ACC112 (cell line): ENCODE results near the gene GRAMD4.
"Not testable (repeated sequence)": the region's sequence is repeated elsewhere in the genome, so short reads cannot be mapped to it uniquely, and the experiment has no call there.

Experiments used
- H2AFZ ChIP-seq: fragments of 200-600 bp; sonication (generic); one replicate; pipeline ENCODE4 v1.6.0; 2017; ENCODE audit warnings: antibody characterized with exemption, low read length; ENCODE audit not compliant: unreplicated experiment
- H3K27ac ChIP-seq: fragments of 200-600 bp; sonication (generic); 2 replicates; pipeline ENCODE4 v1.5.1; 2014; ENCODE audit warnings: low read depth, mild to moderate bottlenecking, antibody characterized with exemption, low read length, moderate library complexity
- H3K27me3 ChIP-seq: fragments of 200-600 bp; sonication (generic); 2 replicates; pipeline ENCODE4 v1.6.1; 2014; ENCODE audit warnings: mild to moderate bottlenecking, antibody characterized with exemption, low read length, moderate library complexity, mixed read lengths; ENCODE audit not compliant: insufficient read depth
- H3K36me3 ChIP-seq: fragments of 200-600 bp; sonication (generic); 2 replicates; pipeline ENCODE4 v1.6.1; 2016; ENCODE audit warnings: mild to moderate bottlenecking, antibody characterized with exemption, low read length, moderate library complexity, mixed read lengths; ENCODE audit not compliant: insufficient read depth
- H3K4me1 ChIP-seq: fragments of 200-600 bp; sonication (generic); one replicate; pipeline ENCODE4 v1.6.1; 2016; ENCODE audit warnings: low read length, mixed read lengths; ENCODE audit not compliant: insufficient read depth, unreplicated experiment, control insufficient read depth
- H3K4me3 ChIP-seq: fragments of 200-600 bp; sonication (generic); 2 replicates; pipeline ENCODE4 v1.5.1; 2014; ENCODE audit warnings: mild to moderate bottlenecking, low read depth, low read length
- H3K79me2 ChIP-seq: fragments of 200-600 bp; sonication (generic); one replicate; pipeline ENCODE4 v1.6.0; 2016; ENCODE audit warnings: low read length; ENCODE audit not compliant: control insufficient read depth, unreplicated experiment, insufficient read depth

GRAMD4 gene

DNA sequence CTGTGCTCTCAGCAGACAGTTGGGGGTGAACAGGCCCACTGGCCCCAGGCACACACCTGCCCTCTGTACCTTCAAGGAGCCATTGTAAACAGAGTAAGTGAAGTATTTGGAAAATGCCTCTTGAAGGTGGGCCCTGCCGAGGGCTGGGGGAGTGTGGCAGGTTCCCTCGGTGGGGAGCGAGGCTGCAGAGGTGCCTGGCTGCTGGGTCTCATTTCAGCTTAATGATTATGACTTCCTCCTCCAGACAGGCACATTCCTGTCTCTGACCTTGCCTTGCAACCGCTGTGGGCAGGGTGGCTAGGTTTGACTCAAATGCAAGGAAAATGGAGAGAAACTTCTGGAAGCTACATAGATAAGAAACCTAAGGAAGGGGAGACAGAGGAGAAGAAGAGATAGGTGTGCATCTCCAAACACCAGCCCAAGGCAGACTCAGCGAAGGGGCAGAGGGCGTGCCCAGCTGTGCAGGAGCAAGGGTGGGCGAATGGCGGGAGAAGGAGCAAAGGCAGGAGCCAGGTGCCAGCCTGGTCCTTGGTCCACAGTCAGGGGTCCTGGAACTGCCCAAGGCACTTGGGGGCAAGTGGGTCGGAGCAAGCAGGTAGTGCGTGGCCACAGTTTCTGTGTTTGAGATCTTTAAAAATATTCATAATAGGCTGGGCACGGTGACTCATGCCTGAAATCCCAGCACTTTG is 14.0 kb downstream of the GRAMD4 start:
- Histone ChIP-seq H3K79me2 (no peaks in the 10 kb centered on the region), H3K4me1 (no peaks in the 10 kb centered on the region), H3K27ac (no peak overlapping the region), H3K36me3 (no peaks in the 10 kb centered on the region), H3K27me3 (no peaks in the 10 kb centered on the region), H3K4me3 (no peak overlapping the region), H2AFZ (no peak overlapping the region)

DNA sequence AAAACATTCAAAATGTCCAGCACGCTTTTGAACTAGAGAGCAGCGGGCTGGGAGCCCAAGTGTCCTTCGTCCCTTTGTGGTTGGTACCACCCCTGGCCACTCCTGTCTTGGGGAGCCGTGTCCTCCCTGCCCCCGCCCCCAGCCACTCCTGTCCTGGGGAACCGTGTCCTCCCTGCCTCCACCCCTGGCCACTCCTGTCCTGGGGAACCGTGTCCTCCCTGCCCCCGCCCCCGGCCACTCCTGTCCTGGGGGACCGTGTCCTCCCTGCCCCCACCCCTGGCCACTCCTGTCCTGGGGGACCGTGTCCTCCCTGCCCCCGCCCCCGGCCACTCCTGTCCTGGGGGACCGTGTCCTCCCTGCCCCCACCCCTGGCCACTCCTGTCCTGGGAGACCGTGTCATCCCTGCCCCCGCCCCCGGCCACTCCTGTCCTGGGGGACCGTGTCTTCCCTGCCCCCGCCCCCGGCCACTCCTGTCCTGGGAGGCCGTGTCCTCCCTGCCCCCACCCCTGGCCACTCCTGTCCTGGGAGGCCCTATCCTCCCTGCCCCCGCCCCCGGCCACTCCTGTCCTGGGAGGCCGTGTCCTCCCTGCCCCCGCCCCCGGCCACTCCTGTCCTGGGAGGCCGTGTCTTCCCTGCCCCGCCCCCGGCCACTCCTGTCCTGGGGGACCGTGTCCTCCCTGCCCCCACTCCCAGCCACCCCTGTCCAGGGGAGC is 14.9 kb downstream of the GRAMD4 start:
- not testable (repeated sequence) for H3K27ac ChIP-seq, H3K4me1 ChIP-seq, H3K36me3 ChIP-seq, H2AFZ ChIP-seq, H3K27me3 ChIP-seq, H3K79me2 ChIP-seq, H3K4me3 ChIP-seq

DNA sequence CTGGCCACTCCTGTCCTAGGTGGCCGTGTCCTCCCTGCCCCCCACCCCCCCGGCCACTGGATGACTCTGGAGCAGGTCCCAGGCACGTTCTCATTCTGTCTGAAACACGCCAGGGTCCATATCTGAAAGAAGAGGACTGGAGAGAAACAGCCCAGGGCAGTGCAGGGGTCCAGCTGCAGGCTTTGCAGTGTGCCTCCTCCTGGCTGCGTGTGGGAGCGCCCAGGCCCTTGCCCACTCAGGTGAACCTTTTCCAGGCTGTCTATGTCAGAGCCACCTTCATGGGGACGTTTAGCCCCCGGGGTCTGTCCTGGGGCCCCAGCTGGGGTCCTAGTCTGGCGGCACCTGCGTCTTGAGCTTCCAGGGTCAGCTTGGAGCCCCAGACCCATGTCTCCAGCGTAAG is 15.6 kb downstream of the GRAMD4 start:
- H3K27me3 ChIP-seq, result no peaks in the 10 kb centered on the region
- H3K27ac ChIP-seq, result no peak overlapping the region
- H3K4me1 ChIP-seq, result no peaks in the 10 kb centered on the region
- no peak overlapping the region for H3K4me3 ChIP-seq
- H3K36me3 ChIP-seq, result no peaks in the 10 kb centered on the region
- H3K79me2 ChIP-seq, result no peaks in the 10 kb centered on the region
- H2AFZ ChIP-seq, result no peak overlapping the region

DNA sequence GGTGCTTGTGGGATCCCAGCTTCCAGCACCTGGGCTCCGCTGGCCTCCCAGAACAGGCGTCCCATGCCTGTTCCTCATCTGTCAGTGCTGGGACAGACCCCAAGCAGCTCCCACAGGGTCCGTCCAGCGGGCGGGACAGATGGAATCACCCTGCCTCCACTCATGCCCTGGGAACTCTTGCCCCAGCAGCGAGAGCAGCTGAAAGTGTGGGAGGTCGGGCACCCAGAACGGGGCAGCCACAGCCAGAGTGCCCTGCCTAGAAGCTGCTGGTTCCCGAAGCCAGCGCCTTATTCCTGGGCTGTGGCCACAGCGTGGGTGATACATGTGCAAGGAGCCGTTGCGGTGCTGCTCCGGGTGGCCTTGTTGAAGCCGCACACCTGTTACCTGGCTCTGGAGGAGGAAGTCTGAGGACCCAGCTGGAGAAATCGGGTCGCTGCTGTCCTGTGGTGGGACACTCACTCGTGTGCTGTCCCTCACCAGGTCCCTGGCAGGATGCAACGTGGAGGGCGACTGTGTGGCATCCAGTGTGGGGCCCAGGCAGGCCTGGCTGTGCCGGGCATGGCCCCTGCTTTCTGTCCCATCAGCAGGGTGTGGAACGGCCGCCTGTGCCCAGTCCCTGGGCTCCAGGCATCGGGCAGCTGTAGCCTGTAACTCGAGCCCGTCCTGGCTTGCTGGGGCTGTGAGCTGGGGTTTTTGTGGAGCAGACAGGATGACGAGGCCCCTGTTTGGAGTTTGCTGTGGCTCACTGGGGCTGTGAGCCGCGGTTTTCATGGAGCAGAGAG is 16.2 kb downstream of the GRAMD4 start:
- Histone ChIP-seq H3K27ac (no peak overlapping the region), H3K4me1 (no peaks in the 10 kb centered on the region), H3K36me3 (no peaks in the 10 kb centered on the region), H3K79me2 (no peaks in the 10 kb centered on the region), H3K27me3 (no peaks in the 10 kb centered on the region), H2AFZ (no peak overlapping the region), H3K4me3 (no peak overlapping the region)

DNA sequence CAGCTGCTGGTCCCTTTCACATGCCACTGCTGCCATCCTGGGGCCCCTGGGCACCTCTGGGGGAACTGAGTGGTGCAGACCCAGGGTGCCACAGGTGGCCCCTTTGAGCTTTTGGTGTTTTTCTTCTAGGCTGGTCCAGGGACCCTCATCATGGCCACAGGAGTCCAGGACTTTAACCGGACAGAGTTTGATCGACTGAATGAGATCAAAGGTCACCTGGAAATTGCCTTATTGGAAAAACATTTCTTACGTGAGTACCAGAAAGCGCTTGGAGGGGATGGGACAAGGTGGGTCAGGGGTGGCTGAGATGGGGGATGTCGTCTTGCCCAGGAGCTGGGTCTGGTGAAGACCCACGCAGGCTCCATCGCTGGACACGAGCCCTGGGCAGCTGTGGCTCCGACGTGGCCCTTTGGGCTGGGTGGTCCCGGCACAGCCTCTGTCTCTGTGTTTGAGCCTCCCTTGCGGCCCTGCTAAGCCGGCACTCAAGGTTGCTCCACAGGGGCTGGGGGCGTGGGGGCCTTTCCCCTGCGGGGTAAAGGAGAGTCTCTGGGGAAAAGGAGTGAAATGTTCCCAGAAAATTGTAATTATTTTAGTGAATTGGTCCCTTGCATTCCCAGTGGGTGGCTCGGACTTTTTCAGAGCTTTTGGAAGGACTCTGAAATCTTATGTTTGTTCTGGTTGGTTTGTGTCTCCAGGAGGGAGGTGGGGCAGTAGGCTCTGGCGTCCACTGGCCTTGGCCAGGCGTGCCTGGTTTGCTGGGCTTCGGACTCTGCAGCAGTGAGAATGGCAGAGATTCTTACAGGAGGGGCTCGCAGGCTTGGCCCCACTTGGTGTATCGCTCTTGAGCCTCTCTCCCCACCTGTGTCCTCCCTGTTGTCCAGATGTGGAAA is 17.8 kb downstream of the GRAMD4 start:
- no peaks in the 10 kb centered on the region for H3K79me2 ChIP-seq
- no peaks in the 10 kb centered on the region for H3K4me1 ChIP-seq
- H3K4me3 ChIP-seq, result no peak overlapping the region
- no peaks in the 10 kb centered on the region for H3K36me3 ChIP-seq
- H3K27me3 ChIP-seq, result no peaks in the 10 kb centered on the region
- no peak overlapping the region for H2AFZ ChIP-seq
- no peak overlapping the region for H3K27ac ChIP-seq

DNA sequence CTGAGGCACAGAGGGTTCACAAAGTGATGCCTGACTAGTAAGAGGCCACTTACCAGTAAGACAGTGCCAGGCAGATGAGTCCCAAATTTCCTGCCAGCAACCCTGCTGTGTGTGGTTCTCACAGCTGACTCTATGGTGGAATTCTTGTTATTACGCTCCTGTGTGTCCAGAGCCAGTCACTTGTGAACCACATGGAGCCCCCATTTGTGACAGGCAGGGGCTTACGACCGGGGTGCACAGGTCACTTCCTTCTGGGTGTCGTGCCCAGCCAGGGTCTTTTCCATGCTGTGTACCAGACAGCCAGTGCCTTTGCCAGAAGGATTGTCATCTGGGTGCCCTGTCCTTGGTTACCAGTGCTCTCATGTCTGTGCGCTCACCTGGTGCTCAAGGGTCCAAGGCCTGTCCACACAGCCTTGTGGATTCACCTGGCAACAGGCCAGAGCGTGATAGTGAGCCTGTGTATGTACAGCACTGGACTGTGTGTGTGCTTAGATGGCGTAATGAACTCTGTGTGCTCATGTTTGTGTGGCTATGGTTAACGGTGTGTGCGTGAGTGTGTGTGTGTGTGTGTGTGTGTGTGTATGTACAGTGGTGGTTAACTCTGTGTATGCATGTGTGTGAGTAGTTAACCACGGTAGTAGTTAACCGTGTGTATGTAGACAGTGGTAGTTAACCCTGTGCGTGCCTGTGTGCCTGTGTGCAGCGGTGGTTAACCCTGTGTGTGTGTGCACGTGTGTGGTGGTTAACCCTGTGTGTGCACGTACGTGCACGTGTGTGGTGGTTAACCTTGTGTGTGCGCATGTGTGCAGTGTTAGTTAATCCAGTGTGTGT is 18.6 kb downstream of the GRAMD4 start:
- no peak overlapping the region for H3K27ac ChIP-seq
- no peaks in the 10 kb centered on the region for H3K36me3 ChIP-seq
- H3K4me3 ChIP-seq, result no peak overlapping the region
- no peak overlapping the region for H2AFZ ChIP-seq
- no peaks in the 10 kb centered on the region for H3K4me1 ChIP-seq
- H3K79me2 ChIP-seq, result no peaks in the 10 kb centered on the region
- H3K27me3 ChIP-seq, result no peaks in the 10 kb centered on the region

DNA sequence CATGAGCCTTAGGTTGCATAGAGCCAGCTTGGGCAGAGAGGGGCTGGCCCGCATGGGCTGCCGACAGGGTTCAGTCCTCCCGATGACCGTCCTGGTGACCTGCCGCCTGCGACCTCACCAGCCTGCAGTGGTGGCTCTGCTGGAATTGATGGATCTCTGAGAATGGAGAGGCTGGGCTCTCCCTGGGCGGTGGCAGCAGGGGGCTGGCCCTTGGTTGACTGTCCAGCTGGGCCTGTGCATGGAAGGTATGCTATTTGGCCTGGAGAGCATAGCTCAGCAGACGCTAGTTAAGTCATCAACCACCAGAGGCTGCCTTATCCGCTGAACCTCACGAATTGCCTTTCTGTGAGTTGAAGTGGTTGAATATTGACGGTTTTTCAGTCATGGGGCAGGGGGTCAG is 19.7 kb downstream of the GRAMD4 start:
- Histone ChIP-seq H2AFZ (no peak overlapping the region), H3K27me3 (no peaks in the 10 kb centered on the region), H3K4me3 (no peak overlapping the region), H3K79me2 (no peaks in the 10 kb centered on the region), H3K27ac (no peak overlapping the region), H3K36me3 (no peaks in the 10 kb centered on the region), H3K4me1 (no peaks in the 10 kb centered on the region)

DNA sequence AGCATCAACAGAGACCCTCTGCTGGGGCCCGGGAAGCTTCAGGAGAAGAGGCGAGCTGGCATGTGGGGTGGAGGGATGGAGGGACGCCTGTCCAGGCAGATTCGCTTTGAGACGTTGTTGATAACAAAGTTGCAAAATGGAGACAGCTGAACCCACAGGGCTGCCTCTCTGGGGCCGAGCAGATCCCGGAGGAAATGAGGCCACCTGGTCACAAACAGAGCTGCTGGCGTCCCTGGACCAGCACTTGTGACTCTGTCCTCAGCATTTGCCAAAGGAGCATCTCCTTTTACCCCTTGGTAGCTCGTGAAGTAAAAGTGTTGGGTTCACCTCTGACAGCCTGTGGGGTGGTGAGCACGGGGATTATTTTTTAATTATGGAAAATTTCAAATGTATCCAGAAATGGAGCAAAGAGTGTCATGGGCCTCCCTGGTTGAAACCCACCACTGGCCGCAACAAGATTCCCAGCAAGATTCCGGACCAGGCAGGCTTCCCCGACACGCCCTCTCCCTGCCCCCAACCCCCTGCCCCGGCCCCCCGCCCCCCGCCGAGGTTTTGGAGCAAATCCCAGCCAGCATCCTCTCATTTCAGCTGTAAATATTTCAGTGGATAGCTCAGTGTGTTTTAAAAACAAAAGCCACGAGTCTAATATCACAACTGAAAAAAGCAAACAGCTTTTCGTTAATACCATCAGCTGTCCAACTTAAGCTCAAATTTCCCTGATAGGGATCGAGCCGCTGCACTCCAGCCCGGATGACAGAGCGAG is 20.3 kb downstream of the GRAMD4 start:
- Histone ChIP-seq H3K4me1 (no peaks in the 10 kb centered on the region), H3K4me3 (no peak overlapping the region), H3K27ac (no peak overlapping the region), H3K79me2 (no peaks in the 10 kb centered on the region), H3K27me3 (no peaks in the 10 kb centered on the region), H3K36me3 (no peaks in the 10 kb centered on the region), H2AFZ (no peak overlapping the region)

DNA sequence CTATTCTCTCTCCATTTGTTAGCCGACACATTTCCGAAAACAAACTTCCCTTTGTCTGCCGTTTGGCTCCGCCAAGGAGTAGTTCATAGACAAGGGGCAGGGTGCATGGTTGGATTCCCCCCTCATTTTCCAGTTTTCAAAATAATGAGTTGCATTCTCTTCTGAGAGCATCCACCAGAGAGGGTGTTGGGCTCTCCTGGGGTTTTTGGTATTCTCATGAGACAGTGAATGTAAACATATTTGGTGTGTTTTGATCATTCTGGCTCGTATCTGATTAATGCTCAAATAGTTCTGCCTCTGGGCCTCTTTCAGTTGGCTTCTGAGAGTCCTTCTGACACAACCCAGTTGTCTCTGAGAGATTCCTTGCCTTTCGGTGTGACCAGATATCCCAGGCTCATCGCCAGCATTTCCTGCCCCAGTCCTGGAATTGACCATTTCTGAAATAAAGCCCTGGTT is 21.7 kb downstream of the GRAMD4 start:
- H3K36me3 ChIP-seq, result no peaks in the 10 kb centered on the region
- H3K4me3 ChIP-seq, result no peak overlapping the region

More for the DNA sequence above, 21.7 kb downstream of the GRAMD4 start:
- Histone ChIP-seq H2AFZ (no peak overlapping the region), H3K4me1 (no peaks in the 10 kb centered on the region), H3K79me2 (no peaks in the 10 kb centered on the region), H3K27me3 (no peaks in the 10 kb centered on the region), H3K27ac (no peak overlapping the region)
